A673 (cell line): ENCODE results near the gene PPP6R2. TPM values are rescaled to one million over a fixed set of nuclear protein-coding genes. Genes with fewer than 3 reads are reported as not detected.

ENCODE experiments used
- BruUV-seq: library from RNA; stranded (reverse); fragments of 400-500 nt; replicated peaks from 2 replicates; lab custom pipeline; 2021; lab: Mats Ljungman, UMichigan
- CTCF ChIA-PET: fragments of 300-600 bp; sonication (Branson Sonifier 250); formaldehyde crosslinking; loops from one replicate; lab custom pipeline; 2022; ENCODE audit warnings: antibody characterized with exemption; lab: Charles Lee
- POLR2A ChIA-PET: fragments of 300-600 bp; sonication (Branson Sonifier 250); formaldehyde crosslinking; loops from one replicate; lab custom pipeline; 2022; ENCODE audit warnings: antibody characterized with exemption; ENCODE audit not compliant: low non-redundant PET; lab: Charles Lee
- DNase-seq: peaks from one replicate; pipeline ENCODE4 v3.0.0-alpha.2; 2015; ENCODE audit warnings: low spot score
- H3K27ac ChIP-seq: fragments of 200-600 bp; sonication (generic); 2 replicates; pipeline ENCODE4 v1.5.1; 2016; ENCODE audit warnings: mixed run types, low read depth, mild to moderate bottlenecking, mixed read lengths, antibody characterized with exemption, low read length; ENCODE audit not compliant: poor library complexity, severe bottlenecking
- H3K27me3 ChIP-seq: fragments of 200-600 bp; sonication (generic); replicated peaks from 2 replicates; pipeline ENCODE4 v1.6.1; 2017; ENCODE audit warnings: mixed run types, low read depth, mild to moderate bottlenecking, mixed read lengths, antibody characterized with exemption, low read length; ENCODE audit not compliant: insufficient read depth, poor library complexity
- H3K36me3 ChIP-seq: fragments of 200-600 bp; sonication (generic); 2 replicates; pipeline ENCODE4 v1.6.1; 2016; ENCODE audit warnings: mixed run types, mild to moderate bottlenecking, mixed read lengths, antibody characterized with exemption, low read length; ENCODE audit not compliant: insufficient read depth, poor library complexity, severe bottlenecking
- H3K4me1 ChIP-seq: fragments of 200-600 bp; sonication (generic); 2 replicates; pipeline ENCODE4 v1.6.1; 2017; ENCODE audit warnings: mixed run types, mild to moderate bottlenecking, mixed read lengths, antibody characterized with exemption, low read length; ENCODE audit not compliant: insufficient read depth, poor library complexity, severe bottlenecking
- H3K4me3 ChIP-seq: fragments of 200-600 bp; sonication (generic); 2 replicates; pipeline ENCODE4 v1.5.1; 2016; ENCODE audit warnings: low read depth, mixed run types, mild to moderate bottlenecking, mixed read lengths, low read length; ENCODE audit not compliant: poor library complexity, severe bottlenecking
- H3K9me3 ChIP-seq: fragments of 200-600 bp; sonication (generic); 2 replicates; pipeline ENCODE4 v1.6.1; 2016; ENCODE audit warnings: mixed run types, low read depth, mild to moderate bottlenecking, mixed read lengths, antibody characterized with exemption, low read length; ENCODE audit not compliant: poor library complexity, severe bottlenecking
- CTCF ChIP-seq: fragments of 300-800, 200-600 bp; sonication (generic); conservative IDR thresholded peaks from 2 replicates; pipeline ENCODE4 v1.5.1; 2017; ENCODE audit warnings: low read depth, mild to moderate bottlenecking, antibody characterized with exemption, low read length, moderate library complexity, mixed read lengths
- EZH2 ChIP-seq: fragments of 200-600 bp; sonication (generic); IDR thresholded peaks from 2 replicates; pipeline ENCODE4 v1.6.1; 2017; ENCODE audit warnings: borderline replicate concordance, low read depth, mild to moderate bottlenecking, mixed read lengths, antibody characterized with exemption, low read length; ENCODE audit not compliant: poor library complexity, severe bottlenecking
- intact Hi-C: fragments of 100-400 bp; cut with micrococcal nuclease; formaldehyde crosslinking; loops from one replicate; pipeline ENCODE4 v1.10.0; 2022; ENCODE audit not compliant: unreplicated experiment
- total RNA-seq: library from RNA; stranded (reverse); gene quantifications from 2 replicates; pipeline ENCODE4 v1.2.3, GENCODE V29; 2021

The PPP6R2 gene
- total RNA-seq, 1 experiment from 2014 or later = 64.6 TPM

- Histone ChIP-seq H3K27me3 (peaks cover 7% of the 10 kb centered on the region), H3K9me3 (no peaks in the 10 kb centered on the region), H3K4me3 (no peak overlapping the region), H3K4me1 (peaks cover 7% of the 10 kb centered on the region), H3K27ac (no peak overlapping the region), H3K36me3 (no peaks in the 10 kb centered on the region)
- POLR2A ChIA-PET = no interaction called here
- BruUV-seq = no TSS peak
- DNase-seq = peak; percentile 48
- CTCF ChIA-PET = no interaction called here
- intact Hi-C loops = no loop called here
- TF ChIP-seq EZH2 (no peak), CTCF (0 out of 2 replicates have a peak, but pooled peaks have one; percentile 29)
Measured at GRCh38 chr22:50485221-50486131, 142.3 kb downstream of the PPP6R2 start.

- ChIA-PET POLR2A (no interaction called here), CTCF (no interaction called here)
- H3K9me3 ChIP-seq = no peaks in the 10 kb centered on the region
- no peaks in the 10 kb centered on the region for H3K36me3 ChIP-seq
- intact Hi-C loops = no loop called here
- no peak within 1 kb of the TSS for H3K27ac ChIP-seq
- H3K4me3 ChIP-seq = no peak within 1 kb of the TSS
- no TSS peak for BruUV-seq
- H3K27me3 ChIP-seq = no peaks in the 10 kb centered on the region
- TF ChIP-seq EZH2 (no peak), CTCF (no peak)
- peaks cover 7% of the 10 kb centered on the region for H3K4me1 ChIP-seq
- no peak for DNase-seq
Measured at GRCh38 chr22:50486561-50487289, 143.6 kb downstream of the PPP6R2 start, which contains the start of gene MIOX. MIOX (plus strand) TSS chr22:50486859; CDS start chr22:50486898, 39 bp downstream.

- peaks cover 7% of the 10 kb centered on the region for H3K4me1 ChIP-seq
- intact Hi-C loops = no loop called here
- TF ChIP-seq CTCF (no peak), EZH2 (no peak)
- H3K27ac ChIP-seq = no peak overlapping the region
- H3K9me3 ChIP-seq = no peaks in the 10 kb centered on the region
- POLR2A ChIA-PET = no interaction called here
- no TSS peak for BruUV-seq
- H3K36me3 ChIP-seq = no peaks in the 10 kb centered on the region
- CTCF ChIA-PET = no interaction called here
- no peaks in the 10 kb centered on the region for H3K27me3 ChIP-seq
- DNase-seq = no peak
- no peak overlapping the region for H3K4me3 ChIP-seq
Measured at GRCh38 chr22:50487290-50488005, 144.3 kb downstream of the PPP6R2 start.
